ENCODE results near the gene NOS1AP.

- TF ChIP-seq CTCF (IDR thresholded peaks at IDR 0.05; ENCODE audit: low read depth, low read length) (no peak), MYC (IDR thresholded peaks at IDR 0.05; ENCODE audit: low read depth, low read length) (no peak), POLR2A (IDR thresholded peaks at IDR 0.05; ENCODE audit: extremely low read depth, insufficient read length) (no peak), MAX (IDR thresholded peaks at IDR 0.05; ENCODE audit: low read depth, low read length) (no peak)
Observed at GRCh38 chr1:162219461-162219860, 150.0 kb downstream of the NOS1AP start.
